GM12891 (cell line): ENCODE data around the gene HS1BP3. TPM values are rescaled to one million over a fixed set of nuclear protein-coding genes. Genes with fewer than 3 reads are reported as not detected.

Source experiments
- DNase-seq: peaks from one replicate; pipeline ENCODE4 v3.0.0; 2011; ENCODE audit warnings: low spot score; ENCODE audit not compliant: insufficient read length
- FAIRE-seq: peaks from 2 replicates; lab custom pipeline; 2011; peaks lifted over from hg19 to GRCh38; lab: Jason Lieb, UNC
- PAX5 ChIP-seq: IDR thresholded peaks from 2 replicates; pipeline ENCODE4 v1.6.1; 2011; ENCODE audit warnings: low read length, moderate library complexity, mild to moderate bottlenecking; ENCODE audit not compliant: insufficient read depth, severe bottlenecking
- POLR2A ChIP-seq: IDR thresholded peaks from 2 replicates; pipeline ENCODE4 v1.6.1; 2011; ENCODE audit warnings: low read depth, low read length, control low read depth
- POLR2AphosphoS5 ChIP-seq: IDR thresholded peaks from 2 replicates; pipeline ENCODE4 v1.6.1; 2011; ENCODE audit warnings: low read depth, low read length, control low read depth
- POU2F2 ChIP-seq: IDR thresholded peaks from 2 replicates; pipeline ENCODE4 v1.6.1; 2011; ENCODE audit warnings: low read depth, mild to moderate bottlenecking, control low read depth, low read length, moderate library complexity
- SPI1 ChIP-seq: IDR thresholded peaks from 2 replicates; pipeline ENCODE4 v1.6.1; 2011; ENCODE audit warnings: low read depth, low read length, control low read depth
- TAF1 ChIP-seq: IDR thresholded peaks from 2 replicates; pipeline ENCODE4 v1.6.1; 2011; ENCODE audit warnings: low read depth, low read length, control low read depth
- polyA plus RNA-seq: library from polyadenylated mRNA; unstranded; fragments of >200 nt; gene quantifications from one replicate; pipeline ENCODE4 v1.2.1, GENCODE V29; 2012; ENCODE audit warnings: low read depth, missing spikeins, inconsistent platforms; ENCODE audit not compliant: missing spikeins

Gene HS1BP3, protein sequence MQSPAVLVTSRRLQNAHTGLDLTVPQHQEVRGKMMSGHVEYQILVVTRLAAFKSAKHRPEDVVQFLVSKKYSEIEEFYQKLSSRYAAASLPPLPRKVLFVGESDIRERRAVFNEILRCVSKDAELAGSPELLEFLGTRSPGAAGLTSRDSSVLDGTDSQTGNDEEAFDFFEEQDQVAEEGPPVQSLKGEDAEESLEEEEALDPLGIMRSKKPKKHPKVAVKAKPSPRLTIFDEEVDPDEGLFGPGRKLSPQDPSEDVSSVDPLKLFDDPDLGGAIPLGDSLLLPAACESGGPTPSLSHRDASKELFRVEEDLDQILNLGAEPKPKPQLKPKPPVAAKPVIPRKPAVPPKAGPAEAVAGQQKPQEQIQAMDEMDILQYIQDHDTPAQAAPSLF
- 6.6 TPM for polyA plus RNA-seq

DNA sequence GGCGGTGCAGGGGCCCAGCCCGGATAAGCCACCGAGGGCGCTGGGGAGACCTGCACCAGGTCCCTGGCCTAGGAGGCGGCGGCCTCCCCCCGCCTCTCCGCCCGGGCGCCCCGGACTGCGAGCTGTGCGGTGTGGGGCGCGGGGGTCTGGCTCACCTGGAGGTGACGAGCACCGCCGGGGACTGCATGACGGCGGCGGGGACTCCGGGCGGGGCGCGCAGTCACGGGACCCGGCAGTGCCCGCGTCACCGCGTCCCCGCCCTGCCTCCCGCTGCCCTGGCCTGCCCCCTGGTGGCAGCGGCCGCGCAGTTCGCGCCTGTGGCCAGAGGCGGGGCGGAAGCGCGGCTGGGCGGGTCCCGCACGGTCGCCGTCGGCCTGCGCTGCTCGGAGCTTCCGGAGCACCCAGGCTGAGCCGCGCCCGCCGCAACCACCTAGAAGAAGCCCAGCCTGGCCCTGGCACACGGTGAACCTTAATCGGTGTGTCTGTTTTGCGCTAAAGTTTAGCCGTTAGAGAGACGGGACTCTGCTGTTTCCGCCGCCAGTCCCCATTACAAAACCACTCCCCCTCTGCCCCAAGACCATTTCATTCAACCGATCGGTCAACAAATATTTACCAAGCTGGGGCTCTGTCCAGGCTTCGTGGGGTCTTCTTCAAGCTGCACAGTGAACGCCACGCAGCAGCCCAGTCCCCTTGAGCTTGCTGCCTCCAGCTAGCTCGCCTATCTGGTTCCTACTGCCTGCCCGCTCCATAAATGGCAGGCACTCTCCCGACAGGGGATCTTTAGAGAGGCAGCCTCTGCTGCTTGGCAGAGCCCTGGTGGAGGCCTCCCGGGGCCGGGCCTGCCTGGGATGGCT is at the start of gene HS1BP3:
Gene HS1BP3 (minus strand): TSS at position 222 of the 854 bp plus-strand sequence. CDS start 35 bp downstream, at position 187.
- DNase-seq, result peak; percentile 99
- FAIRE-seq, result peak; percentile 98
- TF ChIP-seq POU2F2 (peak; percentile 26; the same call in 1 of the 2 replicates), SPI1 (no peak), TAF1 (0 out of 2 replicates have a peak, but pooled peaks have one; percentile 27), PAX5 (no peak), POLR2AphosphoS5 (peak; percentile 55; the same call in 1 of the 2 replicates), POLR2A (peak; percentile 61; the same call in 1 of the 2 replicates)

DNA sequence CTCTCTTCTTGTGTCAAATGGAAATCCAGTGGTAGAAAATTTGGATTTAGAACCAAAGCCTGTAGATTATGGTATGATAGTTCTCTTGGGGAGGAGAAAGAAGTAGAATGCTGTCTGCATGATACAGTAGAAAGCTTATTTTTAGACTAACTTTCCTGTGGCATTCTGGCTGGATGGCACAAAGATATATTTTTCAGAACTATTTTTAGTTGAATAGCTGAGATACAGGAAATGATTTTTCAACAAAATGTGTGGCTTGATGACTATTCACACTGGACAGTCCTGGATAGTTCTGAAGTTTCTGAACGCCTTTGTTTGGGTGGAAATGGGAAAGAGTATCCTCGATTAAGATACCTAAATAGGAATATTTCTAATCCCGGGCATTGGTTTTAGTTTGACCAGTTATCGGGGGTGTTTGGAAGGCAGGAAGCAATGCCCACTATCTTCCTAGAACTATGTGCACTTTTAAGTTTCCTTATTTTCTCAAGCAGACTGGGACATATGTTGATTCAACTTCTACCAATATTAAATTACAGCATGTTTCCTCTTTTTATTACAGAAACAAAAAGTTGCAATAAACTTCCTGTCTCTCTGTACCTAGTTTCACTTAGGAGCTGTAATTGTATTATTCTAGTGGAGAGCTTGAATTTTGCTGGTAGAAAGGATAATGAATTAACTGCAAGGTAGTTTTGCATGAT is 48.2 kb upstream of the HS1BP3 start:
- FAIRE-seq, result peak; percentile 16
- no peak for DNase-seq
- no peak for TF ChIP-seq POLR2A
- TF ChIP-seq PAX5, result no peak
- no peak for TF ChIP-seq SPI1
- no peak for TF ChIP-seq POU2F2
- no peak for TF ChIP-seq TAF1
- TF ChIP-seq POLR2AphosphoS5, result no peak

DNA sequence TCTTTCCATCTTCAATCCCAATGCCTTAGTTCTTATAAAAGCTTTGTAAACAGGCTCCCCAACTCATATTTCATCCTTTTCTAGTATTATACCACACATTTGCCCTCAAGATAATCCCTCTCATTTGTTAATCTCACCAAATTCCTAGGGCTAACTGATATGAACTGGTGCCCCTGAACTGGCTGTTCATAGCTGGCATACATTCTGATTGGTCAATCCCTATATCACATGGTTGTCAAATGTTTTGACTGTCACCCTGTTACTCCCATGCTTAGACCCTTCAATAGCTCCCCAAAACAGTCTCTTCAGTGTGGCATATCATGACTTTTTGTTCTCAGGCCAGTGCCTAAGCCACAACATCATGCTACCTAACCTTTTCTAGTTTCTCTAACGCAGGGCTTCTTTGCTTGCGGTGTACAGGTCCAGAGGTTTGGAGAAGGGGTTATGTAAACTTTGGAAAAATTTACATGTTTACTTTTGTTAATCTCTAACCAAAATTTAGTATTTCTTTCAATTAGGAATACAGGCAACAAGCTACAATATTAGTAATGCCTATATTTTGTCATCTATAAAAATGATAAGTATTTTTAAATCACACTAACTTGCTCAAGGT is 46.5 kb upstream of the HS1BP3 start:
- FAIRE-seq (no peak), DNase-seq (no peak)
- no peak for TF ChIP-seq TAF1
- no peak for TF ChIP-seq SPI1
- TF ChIP-seq POLR2AphosphoS5, result no peak

DNA sequence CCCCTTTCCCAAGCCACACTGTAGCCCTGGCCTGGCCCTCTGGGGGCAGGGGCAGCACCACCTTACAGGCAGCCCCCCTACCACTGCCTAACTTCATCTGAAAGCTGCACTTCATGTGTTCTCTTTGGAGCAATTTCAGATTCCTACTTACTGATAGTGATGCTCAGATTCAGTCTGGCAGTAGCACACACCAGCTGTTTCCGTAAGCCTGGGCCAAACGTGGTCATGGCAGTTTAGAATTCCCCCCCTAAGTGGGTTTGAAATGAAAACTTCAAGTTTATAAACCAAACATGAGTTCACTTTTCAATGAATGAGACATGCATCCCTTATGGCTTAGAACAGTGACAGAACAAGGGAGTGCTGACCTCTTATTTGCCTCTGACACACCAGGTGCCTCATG is 45.5 kb upstream of the HS1BP3 start:
- FAIRE-seq, result no peak
- TF ChIP-seq TAF1, result no peak
- no peak for TF ChIP-seq PAX5
- TF ChIP-seq POLR2A, result no peak
- TF ChIP-seq POU2F2, result no peak
- TF ChIP-seq SPI1, result no peak
- TF ChIP-seq POLR2AphosphoS5, result no peak
- DNase-seq, result no peak

DNA sequence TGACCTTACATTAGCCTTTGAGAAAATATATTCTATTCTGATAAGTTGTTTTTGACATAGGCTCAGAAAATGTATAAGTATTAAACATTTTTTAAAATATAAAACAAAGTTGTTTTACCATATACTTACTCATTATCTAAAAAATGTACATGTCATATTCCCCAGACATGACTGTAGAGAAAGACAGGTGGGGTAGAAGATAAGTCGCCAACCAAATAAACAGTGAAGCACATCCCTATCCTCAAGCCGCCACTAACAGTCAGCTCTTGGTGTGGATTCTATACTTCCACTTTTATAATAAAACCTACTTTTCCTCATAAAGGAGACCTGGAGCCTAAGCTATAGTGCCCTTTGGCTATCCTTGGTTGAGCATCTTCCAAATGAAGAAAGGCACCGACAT is 42.4 kb upstream of the HS1BP3 start:
- no peak for TF ChIP-seq POLR2A
- no peak for TF ChIP-seq PAX5
- no peak for TF ChIP-seq POU2F2
- no peak for TF ChIP-seq TAF1
- TF ChIP-seq SPI1, result no peak
- no peak for FAIRE-seq

DNA sequence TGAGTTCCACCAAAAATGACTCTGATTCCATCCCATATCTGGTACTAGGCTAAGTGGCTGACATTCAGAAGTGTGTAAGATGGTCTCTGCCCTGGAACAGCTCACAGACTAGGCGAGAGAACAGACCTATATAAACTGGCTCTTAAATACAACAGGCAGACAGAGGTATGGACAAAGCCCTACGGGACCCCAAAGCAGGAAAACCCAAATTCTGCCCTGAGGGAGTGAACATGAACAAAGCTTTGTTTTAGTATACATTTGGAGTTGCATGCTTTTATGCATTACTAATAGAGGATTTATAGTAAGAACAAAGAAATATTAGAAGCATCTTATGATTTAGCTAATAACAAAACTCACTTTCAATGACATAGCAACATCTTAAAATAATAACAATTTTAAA is 41.2 kb upstream of the HS1BP3 start:
- no peak for TF ChIP-seq POLR2A
- no peak for TF ChIP-seq TAF1
- no peak for TF ChIP-seq PAX5
- TF ChIP-seq SPI1, result no peak
- TF ChIP-seq POU2F2, result no peak

More for the DNA sequence above, 42.4 kb upstream of the HS1BP3 start:
- DNase-seq, result no peak

DNA sequence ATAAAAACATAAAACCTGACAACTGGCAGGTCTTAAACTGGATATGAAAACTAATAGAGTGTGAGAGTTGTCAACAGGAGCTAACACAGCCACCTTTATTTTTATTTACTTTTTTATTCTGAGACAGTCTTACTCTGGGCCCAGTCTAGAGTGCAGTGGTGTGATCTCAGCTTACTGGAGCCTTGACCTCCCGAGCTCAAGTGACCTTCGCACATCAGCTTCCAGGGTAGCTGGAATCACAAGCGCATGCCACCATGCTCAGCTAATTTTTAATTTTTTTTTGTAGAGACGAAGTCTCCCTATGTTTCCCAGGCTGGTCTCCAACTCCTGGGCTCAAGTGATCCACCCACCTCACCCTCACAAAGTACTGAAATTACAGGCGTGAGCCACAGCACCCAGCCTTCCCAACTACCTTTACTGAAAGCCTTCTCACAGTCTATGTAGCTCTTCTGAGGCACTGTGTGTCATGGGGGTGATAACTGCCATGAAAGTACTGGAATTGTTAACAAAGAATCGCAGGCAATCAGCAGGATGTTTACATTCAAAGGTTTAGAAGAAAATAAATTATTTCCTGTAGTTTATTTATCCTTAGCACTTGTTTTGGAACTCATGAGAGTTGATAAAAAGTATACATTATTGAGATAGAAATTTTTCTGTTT is 40.3 kb upstream of the HS1BP3 start:
- FAIRE-seq, result no peak
- TF ChIP-seq TAF1 (no peak), POLR2AphosphoS5 (no peak), POLR2A (no peak), POU2F2 (no peak), SPI1 (no peak), PAX5 (no peak)
- DNase-seq, result no peak

More for the DNA sequence above, 41.2 kb upstream of the HS1BP3 start:
- FAIRE-seq, result no peak
- DNase-seq, result no peak

DNA sequence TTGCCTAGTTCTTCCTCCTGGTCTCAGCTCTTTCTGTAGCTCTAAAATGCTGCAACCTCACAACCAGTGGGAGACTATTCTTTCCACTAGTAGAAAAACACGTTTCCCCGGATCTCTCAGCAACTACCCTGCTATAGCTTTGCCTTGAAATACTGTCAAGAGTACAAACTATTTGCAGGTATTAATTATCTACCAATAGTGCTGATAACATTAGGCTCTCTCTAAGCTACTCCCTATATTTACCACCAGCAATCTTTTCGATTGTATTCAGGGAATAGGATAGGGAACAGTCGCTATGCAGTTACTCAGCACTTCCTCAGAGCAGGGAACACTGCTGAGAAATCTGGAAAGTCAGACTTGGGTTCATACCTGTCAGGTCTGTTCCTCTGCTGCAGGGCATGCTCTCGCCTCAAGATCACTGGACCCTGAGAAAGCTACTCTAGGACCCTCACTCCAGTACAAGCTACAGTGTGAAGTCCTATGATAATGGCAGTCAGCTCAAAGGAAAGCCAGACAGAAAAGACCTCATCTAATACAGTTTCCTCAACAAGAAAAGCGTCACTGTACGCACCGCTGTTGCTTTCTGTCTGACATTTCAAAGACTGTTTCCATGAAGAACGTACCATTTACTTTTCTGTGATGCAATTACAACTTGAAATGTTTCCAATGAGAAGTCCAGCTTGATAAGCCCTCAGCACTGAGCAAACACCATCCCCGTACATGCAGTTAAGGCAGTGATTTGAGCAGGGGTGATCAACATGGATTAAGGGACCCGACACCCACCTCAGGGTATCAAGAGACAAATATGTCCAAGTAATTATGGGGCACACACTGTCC is 38.7 kb upstream of the HS1BP3 start:
- DNase-seq (no peak), FAIRE-seq (no peak)
- TF ChIP-seq PAX5 (no peak), POLR2AphosphoS5 (no peak), TAF1 (no peak), SPI1 (no peak), POLR2A (no peak), POU2F2 (no peak)
